ENCODE data around the gene PRR23B.
"Not testable (repeated sequence)": the region's sequence is repeated elsewhere in the genome, so short reads cannot be mapped to it uniquely, and the experiment has no call there.

Gene PRR23B

GRCh38 chr3:139020868-139021234 lies at the start of gene PRR23B:
TSS of gene PRR23B (minus strand) at chr3:139020926. CDS start at chr3:139020661, 265 bp downstream.
- DNase-seq: no peak

GRCh38 chr3:139062918-139063317 lies 42.2 kb upstream of the PRR23B start:
- no peak for DNase-seq

GRCh38 chr3:139052802-139053600 lies 32.3 kb upstream of the PRR23B start:
- DNase-seq: no peak

- DNase-seq: no peak
These were observed 23.9 kb upstream of the PRR23B start, which contains the start of gene PRR23C for GRCh38 chr3:139044366-139045210. TSS of gene PRR23C (minus strand) at chr3:139044892. CDS start at chr3:139044620, 272 bp downstream.

- DNase-seq: no peak
These were observed 23.0 kb upstream of the PRR23B start for GRCh38 chr3:139043554-139044365.

- no peak for DNase-seq
These were observed 16.8 kb upstream of the PRR23B start for GRCh38 chr3:139037478-139037877.

GRCh38 chr3:139032326-139033002 lies 11.7 kb upstream of the PRR23B start:
- DNase-seq: no peak

- DNase-seq: not testable (repeated sequence)
These were observed 9.8 kb upstream of the PRR23B start for GRCh38 chr3:139030576-139030975.

GRCh38 chr3:139024968-139025367 lies 4.2 kb upstream of the PRR23B start:
- no peak for DNase-seq

GRCh38 chr3:139020036-139020867 lies 474 bp downstream of the PRR23B start:
- no peak for DNase-seq

GRCh38 chr3:139016430-139017048 lies 4.2 kb downstream of the PRR23B start:
- no peak for DNase-seq

GRCh38 chr3:139006051-139006716 lies 14.5 kb downstream of the PRR23B start, which contains the start of gene PRR23A:
TSS of gene PRR23A (minus strand) at chr3:139006268. CDS start at chr3:139006268, 0 bp downstream.
- DNase-seq: no peak

GRCh38 chr3:139005356-139005993 lies 15.3 kb downstream of the PRR23B start:
- no peak for DNase-seq

GRCh38 chr3:138995706-138996105 lies 25.0 kb downstream of the PRR23B start:
- no peak for DNase-seq

- DNase-seq: no peak
These were observed 33.5 kb downstream of the PRR23B start for GRCh38 chr3:138987181-138987580.

GRCh38 chr3:138985932-138986331 lies 34.8 kb downstream of the PRR23B start:
- no peak for DNase-seq

GRCh38 chr3:138984816-138985215 lies 35.9 kb downstream of the PRR23B start:
- DNase-seq: no peak

- DNase-seq: no peak
These were observed 44.7 kb downstream of the PRR23B start for GRCh38 chr3:138976047-138976446.

- no peak for DNase-seq
These were observed 45.4 kb downstream of the PRR23B start for GRCh38 chr3:138975351-138975750.

GRCh38 chr3:138974462-138974861 lies 46.3 kb downstream of the PRR23B start:
- no peak for DNase-seq
